Caco-2 (cell line): Measurements from ENCODE around the gene RGS17. TPM values are rescaled to one million over a fixed set of nuclear protein-coding genes. Genes with fewer than 3 reads are reported as not detected.

Experiments used
- BruUV-seq: library from RNA; stranded (reverse); fragments of 400-500 nt; replicated peaks from 2 replicates; lab custom pipeline; 2021; lab: Mats Ljungman, UMichigan
- CTCF ChIA-PET: fragments of 300-600 bp; sonication (Branson Sonifier 250); formaldehyde crosslinking; loops from one replicate; lab custom pipeline; 2022; ENCODE audit warnings: antibody characterized with exemption; lab: Charles Lee
- POLR2A ChIA-PET: fragments of 300-600 bp; sonication (Branson Sonifier 250); formaldehyde crosslinking; loops from one replicate; lab custom pipeline; 2022; ENCODE audit warnings: antibody characterized with exemption; lab: Charles Lee
- DNase-seq, 2 experiments: peaks; one replicate each; pipeline versions ENCODE4 v3.0.0 to v3.0.0-alpha.2; 2020 to 2022
- H3K27me3 ChIP-seq: replicated peaks from 2 replicates; pipeline ENCODE4 v1.6.0; 2011; ENCODE audit warnings: low read length; ENCODE audit not compliant: control insufficient read depth, insufficient read depth
- H3K36me3 ChIP-seq: 2 replicates; pipeline ENCODE4 v1.5.1; 2011; ENCODE audit warnings: low read length; ENCODE audit not compliant: control insufficient read depth, insufficient read depth
- H3K4me1 ChIP-seq: fragments of 250-450 bp; sonication (Bioruptor Pico); 2 replicates; pipeline ENCODE4 v1.5.1; 2020; ENCODE audit warnings: mild to moderate bottlenecking
- H3K4me3 ChIP-seq: 2 replicates; pipeline ENCODE4 v1.5.1; 2011; ENCODE audit warnings: low read depth, mild to moderate bottlenecking, control low read depth, low read length
- H3K9me3 ChIP-seq: fragments of 250-450 bp; sonication (Bioruptor Pico); 2 replicates; pipeline ENCODE4 v1.5.1; 2020; ENCODE audit warnings: mild to moderate bottlenecking, moderate library complexity
- H3K27ac Mint-ChIP-seq: one replicate; pipeline ENCODE4 v1.8.0; 2022; ENCODE audit warnings: mixed read lengths; ENCODE audit not compliant: unreplicated experiment
- H3K27me3 Mint-ChIP-seq: one replicate; pipeline ENCODE4 v1.8.0; 2022; ENCODE audit warnings: mixed read lengths; ENCODE audit not compliant: insufficient read depth, unreplicated experiment
- H3K36me3 Mint-ChIP-seq: one replicate; pipeline ENCODE4 v1.8.0; 2022; ENCODE audit warnings: mild to moderate bottlenecking, mixed read lengths; ENCODE audit not compliant: insufficient read depth, unreplicated experiment
- H3K4me1 Mint-ChIP-seq: one replicate; pipeline ENCODE4 v1.8.0; 2022; ENCODE audit warnings: low read depth, mixed read lengths; ENCODE audit not compliant: unreplicated experiment
- H3K4me3 Mint-ChIP-seq: one replicate; pipeline ENCODE4 v1.8.0; 2022; ENCODE audit warnings: mild to moderate bottlenecking, moderate library complexity, mixed read lengths; ENCODE audit not compliant: unreplicated experiment
- H3K9me3 Mint-ChIP-seq: one replicate; pipeline ENCODE4 v1.8.0; 2022; ENCODE audit warnings: mixed read lengths; ENCODE audit not compliant: unreplicated experiment
- intact Hi-C: fragments of 100-400 bp; cut with micrococcal nuclease; formaldehyde crosslinking; loops from one replicate; pipeline ENCODE4 v1.10.0; 2022; ENCODE audit not compliant: unreplicated experiment
- total RNA-seq: library from RNA; stranded (reverse); gene quantifications from 2 replicates; pipeline ENCODE4 v1.2.3, GENCODE V29; 2022
- TF ChIP-seq, protein P1 (sequence below), 2 experiments: fragments of 200-600 bp in 1 of 2; IDR thresholded peaks; 1 replicate in 1 of 2; 2 replicates in 1 of 2; pipeline versions ENCODE4 v1.5.1 to v1.8.0; 2011 to 2022; ENCODE audit warnings: antibody characterized with exemption in 1 of 2, control low read depth in 1 of 2, inconsistent platforms in 1 of 2, low read depth in 1 of 2, low read length in 1 of 2, mild to moderate bottlenecking in 1 of 2, moderate library complexity in 1 of 2; ENCODE audit not compliant: insufficient read depth in 1 of 2, severe bottlenecking in 1 of 2, unreplicated experiment in 1 of 2

Gene RGS17
- total RNA-seq, 1 experiment from 2014 or later, result not detected

GRCh38 chr6:153129873-153130514, 1.1 kb downstream of the RGS17 start:
- POLR2A ChIA-PET, result no interaction called here
- Histone ChIP-seq H3K4me1 (peaks cover 7% of the 10 kb centered on the region), H3K4me3 (peak overlapping the region; percentile 59), H3K9me3 (no peaks in the 10 kb centered on the region), H3K36me3 (no peaks in the 10 kb centered on the region), H3K27me3 (peaks cover 2% of the 10 kb centered on the region)
- CTCF ChIA-PET, result no interaction called here
- intact Hi-C loops, result no loop called here
- DNase-seq, result peak in 1 of 2 experiments; percentile 2
- peak overlapping the region; percentile 79 for H3K4me3 Mint-ChIP-seq
- H3K4me1 Mint-ChIP-seq, result peaks cover 7% of the 10 kb centered on the region
- no TSS peak for BruUV-seq
- H3K36me3 Mint-ChIP-seq, result no peaks in the 10 kb centered on the region
- peaks cover 16% of the 10 kb centered on the region for H3K27me3 Mint-ChIP-seq
- no peak overlapping the region for H3K27ac Mint-ChIP-seq
- TF ChIP-seq, protein P1, sequence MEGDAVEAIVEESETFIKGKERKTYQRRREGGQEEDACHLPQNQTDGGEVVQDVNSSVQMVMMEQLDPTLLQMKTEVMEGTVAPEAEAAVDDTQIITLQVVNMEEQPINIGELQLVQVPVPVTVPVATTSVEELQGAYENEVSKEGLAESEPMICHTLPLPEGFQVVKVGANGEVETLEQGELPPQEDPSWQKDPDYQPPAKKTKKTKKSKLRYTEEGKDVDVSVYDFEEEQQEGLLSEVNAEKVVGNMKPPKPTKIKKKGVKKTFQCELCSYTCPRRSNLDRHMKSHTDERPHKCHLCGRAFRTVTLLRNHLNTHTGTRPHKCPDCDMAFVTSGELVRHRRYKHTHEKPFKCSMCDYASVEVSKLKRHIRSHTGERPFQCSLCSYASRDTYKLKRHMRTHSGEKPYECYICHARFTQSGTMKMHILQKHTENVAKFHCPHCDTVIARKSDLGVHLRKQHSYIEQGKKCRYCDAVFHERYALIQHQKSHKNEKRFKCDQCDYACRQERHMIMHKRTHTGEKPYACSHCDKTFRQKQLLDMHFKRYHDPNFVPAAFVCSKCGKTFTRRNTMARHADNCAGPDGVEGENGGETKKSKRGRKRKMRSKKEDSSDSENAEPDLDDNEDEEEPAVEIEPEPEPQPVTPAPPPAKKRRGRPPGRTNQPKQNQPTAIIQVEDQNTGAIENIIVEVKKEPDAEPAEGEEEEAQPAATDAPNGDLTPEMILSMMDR (IDR thresholded peaks at IDR 0.05; ENCODE audit: insufficient read depth in 1 of 2, low read depth in 1 of 2, low read length in 1 of 2, severe bottlenecking in 1 of 2, unreplicated experiment in 1 of 2), result no peak
- H3K9me3 Mint-ChIP-seq, result no peaks in the 10 kb centered on the region

DNA sequence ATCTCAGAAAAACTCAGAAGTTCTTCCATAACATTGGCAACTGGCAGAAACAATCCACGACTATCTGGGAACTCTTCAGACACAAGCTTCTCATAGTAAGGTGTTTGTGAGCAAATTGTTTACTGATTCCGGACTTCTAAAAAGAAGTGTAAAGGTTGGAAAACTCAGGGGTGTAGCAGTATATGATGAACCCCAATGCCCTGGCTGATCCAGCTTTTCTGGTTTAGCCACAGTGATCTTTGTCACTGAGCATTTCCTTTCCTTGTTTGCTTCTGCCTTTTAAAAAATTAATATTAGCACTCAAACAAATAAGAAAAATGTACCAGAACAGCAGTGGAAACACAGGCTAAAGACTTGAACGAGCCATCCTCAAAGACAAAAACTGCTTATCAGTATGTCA, 4.9 kb downstream of the RGS17 start:
- Histone ChIP-seq H3K4me3 (no peak overlapping the region), H3K27me3 (peaks cover 2% of the 10 kb centered on the region), H3K36me3 (no peaks in the 10 kb centered on the region), H3K4me1 (peaks cover 7% of the 10 kb centered on the region), H3K9me3 (no peaks in the 10 kb centered on the region)
- Mint-ChIP-seq H3K36me3 (no peaks in the 10 kb centered on the region), H3K27me3 (peaks cover 16% of the 10 kb centered on the region), H3K4me3 (no peak overlapping the region), H3K4me1 (peaks cover 7% of the 10 kb centered on the region), H3K27ac (no peak overlapping the region), H3K9me3 (no peaks in the 10 kb centered on the region)
- TF ChIP-seq, protein P1 (IDR thresholded peaks at IDR 0.05; ENCODE audit: insufficient read depth in 1 of 2, low read depth in 1 of 2, low read length in 1 of 2, severe bottlenecking in 1 of 2, unreplicated experiment in 1 of 2), result no peak
- ChIA-PET POLR2A (no interaction called here), CTCF (no interaction called here)
- no peak for DNase-seq
- intact Hi-C loops, result no loop called here
- no TSS peak for BruUV-seq

GRCh38 chr6:153125032-153125431, 6.0 kb downstream of the RGS17 start:
- Histone ChIP-seq H3K4me1 (peaks cover 4% of the 10 kb centered on the region), H3K9me3 (no peaks in the 10 kb centered on the region), H3K36me3 (no peaks in the 10 kb centered on the region), H3K4me3 (no peak overlapping the region), H3K27me3 (peaks cover 1% of the 10 kb centered on the region)
- no TSS peak for BruUV-seq
- Mint-ChIP-seq H3K36me3 (no peaks in the 10 kb centered on the region), H3K9me3 (no peaks in the 10 kb centered on the region), H3K4me3 (no peak overlapping the region), H3K4me1 (peaks cover under 1% of the 10 kb centered on the region), H3K27ac (no peak overlapping the region), H3K27me3 (peaks cover 16% of the 10 kb centered on the region)
- ChIA-PET POLR2A (no interaction called here), CTCF (no interaction called here)
- TF ChIP-seq, protein P1 (IDR thresholded peaks at IDR 0.05; ENCODE audit: insufficient read depth in 1 of 2, low read depth in 1 of 2, low read length in 1 of 2, severe bottlenecking in 1 of 2, unreplicated experiment in 1 of 2), result no peak
- no peak for DNase-seq
- intact Hi-C loops, result no loop called here
